ENCODE data around the gene MS4A18.

Gene MS4A18

DNA sequence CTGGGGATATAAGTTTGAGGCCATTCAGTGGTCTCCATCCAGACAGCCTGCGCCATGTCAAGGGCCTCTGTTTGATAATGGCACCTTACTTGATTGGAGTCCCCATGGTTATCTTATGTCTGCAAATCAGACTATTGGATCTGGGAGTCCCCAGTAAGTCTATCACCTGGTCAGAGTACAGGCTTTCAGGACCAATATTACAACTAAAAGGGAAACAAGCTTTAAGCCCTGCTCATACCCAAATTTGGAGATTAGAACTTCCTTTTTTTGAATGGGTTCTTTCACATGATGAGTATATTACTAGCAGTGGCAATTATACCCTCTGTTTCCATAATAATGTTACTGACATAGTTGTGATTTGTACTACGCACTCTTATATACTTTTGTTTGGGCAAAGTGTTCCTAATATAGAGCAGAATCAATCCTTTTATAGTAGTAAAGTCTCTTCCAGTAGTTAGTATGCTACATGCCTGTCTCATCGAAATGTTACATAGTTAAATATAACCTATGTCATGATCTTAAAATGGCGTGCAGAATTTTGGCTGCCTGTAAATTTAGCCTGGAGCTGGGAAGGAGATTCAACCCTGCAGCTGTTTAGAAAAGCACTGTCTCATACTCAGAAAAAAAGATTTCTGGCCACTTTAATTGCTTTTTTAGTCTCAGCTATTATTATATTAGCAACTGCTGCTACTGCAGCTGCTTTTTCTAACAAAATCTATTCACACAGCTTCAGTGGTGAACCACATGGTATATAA is 37.1 kb downstream of the MS4A18 start:
- no peaks in the 10 kb centered on the region for H3K36me3 ChIP-seq
- H3K27me3 ChIP-seq: peaks cover 11% of the 10 kb centered on the region; the same call in 1 of the 2 replicates
- H3K4me3 ChIP-seq (ENCODE audit: low read depth, low read length): no peak overlapping the region
- no peak for TF ChIP-seq CTCF (IDR thresholded peaks at IDR 0.05; ENCODE audit: low read depth, low read length)
- H3K4me1 ChIP-seq: no peaks in the 10 kb centered on the region
- DNase-seq: no peak
- H3K9me3 ChIP-seq: no peaks in the 10 kb centered on the region

DNA sequence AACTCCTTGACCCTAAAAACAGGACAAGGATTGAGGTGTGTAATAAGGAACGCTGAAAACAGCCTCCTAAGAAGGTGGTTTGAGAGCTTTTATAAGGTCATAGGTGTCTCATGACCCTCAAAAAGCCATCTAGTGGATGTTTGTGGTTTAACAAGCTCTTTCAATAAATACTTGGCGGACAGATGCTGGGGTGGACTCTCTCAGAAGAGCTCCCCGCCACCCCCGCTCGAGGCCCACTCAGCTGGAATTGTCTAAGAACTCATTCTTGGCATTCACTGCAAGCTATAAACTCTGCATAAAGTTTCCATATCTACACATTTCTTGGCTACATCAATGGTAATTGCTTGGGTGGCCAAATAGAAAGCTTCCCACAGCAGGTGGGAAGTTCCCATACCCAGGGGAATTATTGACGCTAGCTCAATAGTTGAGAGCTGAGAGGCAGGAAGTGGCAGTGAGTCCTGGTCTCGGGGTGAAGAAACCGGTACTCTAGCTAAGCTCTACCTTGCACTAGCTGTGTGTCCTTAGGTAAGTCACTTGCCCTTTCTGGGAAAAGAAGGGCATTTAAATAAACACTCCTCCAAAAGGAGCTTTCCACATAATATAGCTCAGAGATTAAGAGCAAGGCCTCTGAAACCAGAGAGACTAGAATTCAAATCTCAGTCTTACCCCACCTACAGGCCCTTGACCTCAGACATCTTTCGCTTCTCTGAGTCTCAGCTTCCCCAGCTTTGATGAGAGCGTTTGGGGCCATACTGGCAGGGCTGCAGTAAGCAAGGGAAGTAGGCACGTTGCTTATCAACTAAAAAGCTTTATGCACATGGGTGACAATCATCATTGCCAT is 38.6 kb downstream of the MS4A18 start:
- peak; percentile 40 for TF ChIP-seq CTCF (IDR thresholded peaks at IDR 0.05; ENCODE audit: low read depth, low read length)
- 0 out of 2 replicates have a peak, but pooled peaks cover 6% of the 10 kb centered on the region for H3K27me3 ChIP-seq
- H3K9me3 ChIP-seq: no peaks in the 10 kb centered on the region
- H3K4me1 ChIP-seq: no peaks in the 10 kb centered on the region
- H3K36me3 ChIP-seq: no peaks in the 10 kb centered on the region
- no peak for DNase-seq
- H3K4me3 ChIP-seq (ENCODE audit: low read depth, low read length): no peak overlapping the region

DNA sequence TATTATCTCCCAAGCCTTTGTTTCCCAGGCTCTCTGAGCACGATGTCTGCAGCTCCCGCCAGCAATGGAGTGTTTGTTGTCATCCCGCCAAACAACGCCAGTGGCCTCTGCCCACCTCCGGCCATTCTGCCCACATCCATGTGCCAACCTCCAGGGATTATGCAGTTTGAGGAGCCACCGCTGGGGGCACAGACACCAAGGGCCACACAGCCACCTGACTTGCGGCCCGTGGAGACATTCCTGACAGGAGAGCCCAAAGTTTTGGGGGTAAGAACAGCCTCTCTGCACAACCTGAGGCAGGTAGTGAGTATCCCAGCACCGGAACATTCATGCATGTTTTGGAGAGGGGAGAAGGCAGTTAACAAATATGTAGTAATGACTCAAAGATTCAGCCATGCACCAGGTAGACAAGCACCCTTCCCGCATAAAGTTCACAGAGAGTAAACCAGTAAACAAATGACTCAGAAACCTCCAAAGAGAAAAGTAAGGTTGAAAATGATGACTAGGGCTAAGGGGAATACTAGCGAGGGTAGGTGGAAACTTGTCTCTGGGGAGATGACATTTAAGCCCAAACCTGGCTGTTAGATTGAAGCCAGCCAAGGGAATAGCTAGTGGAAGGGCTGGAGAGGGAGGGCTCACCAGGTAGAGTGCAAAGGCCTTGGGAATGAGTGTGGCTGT is 39.3 kb downstream of the MS4A18 start:
- Histone ChIP-seq H3K36me3 (no peaks in the 10 kb centered on the region), H3K27me3 (0 out of 2 replicates have a peak, but pooled peaks cover under 1% of the 10 kb centered on the region), H3K4me3 (ENCODE audit: low read depth, low read length) (no peak overlapping the region), H3K9me3 (no peaks in the 10 kb centered on the region), H3K4me1 (no peaks in the 10 kb centered on the region)
- no peak for DNase-seq
- no peak for TF ChIP-seq CTCF (IDR thresholded peaks at IDR 0.05; ENCODE audit: low read depth, low read length)

GRCh38 chr11:60764879-60765278 is 40.4 kb downstream of the MS4A18 start:
- Histone ChIP-seq H3K36me3 (no peaks in the 10 kb centered on the region), H3K9me3 (no peaks in the 10 kb centered on the region), H3K27me3 (no peaks in the 10 kb centered on the region), H3K4me1 (no peaks in the 10 kb centered on the region), H3K4me3 (ENCODE audit: low read depth, low read length) (no peak overlapping the region)
- no peak for TF ChIP-seq CTCF (IDR thresholded peaks at IDR 0.05; ENCODE audit: low read depth, low read length)
- no peak for DNase-seq

DNA sequence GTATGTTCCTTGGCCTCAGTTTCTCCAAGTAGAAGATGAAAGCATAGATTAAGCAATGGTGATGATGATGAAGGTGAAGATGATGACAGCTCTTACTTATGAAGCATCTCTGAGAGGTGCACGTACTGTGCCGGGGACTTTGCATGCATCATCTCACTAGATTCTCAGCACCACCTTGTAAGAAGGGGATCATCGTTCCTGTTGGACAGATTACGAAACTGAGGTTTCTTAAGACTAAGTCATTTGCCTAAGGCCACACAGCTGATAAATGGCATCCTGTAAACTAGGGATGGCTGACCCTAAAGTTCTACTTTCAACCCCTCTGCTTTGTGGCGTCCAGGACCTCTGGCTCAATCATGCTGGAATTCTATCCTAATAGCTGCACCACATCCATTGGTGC is 40.8 kb downstream of the MS4A18 start:
- no peak for DNase-seq
- Histone ChIP-seq H3K4me1 (no peaks in the 10 kb centered on the region), H3K36me3 (no peaks in the 10 kb centered on the region), H3K27me3 (no peaks in the 10 kb centered on the region), H3K4me3 (ENCODE audit: low read depth, low read length) (no peak overlapping the region), H3K9me3 (no peaks in the 10 kb centered on the region)
- no peak for TF ChIP-seq CTCF (IDR thresholded peaks at IDR 0.05; ENCODE audit: low read depth, low read length)
